T-helper 2 cell treated with Interferon-gamma antibody and Interleukin-4, amounts not matched to agents 100 ng/mL and 5 ng/mL, for 36 hours (primary cell): Measurements from ENCODE around the gene MTHFD1. TPM values are rescaled to one million over a fixed set of nuclear protein-coding genes. Genes with fewer than 3 reads are reported as not detected.

Source experiments
- total RNA-seq: library from RNA; stranded (reverse); gene quantifications from 2 replicates; pipeline ENCODE4 v1.2.3, GENCODE V29; 2022

MTHFD1 gene
- total RNA-seq, 1 donor from 2014 or later = 235 TPM

Other genes with a start within 250 kb of the MTHFD1 start
- gene ESR2, start 94.0 kb upstream of the MTHFD1 start, total RNA-seq = 0.25 and 0.55 TPM in 2 replicates
- gene AKAP5, start 77.1 kb downstream of the MTHFD1 start, total RNA-seq = 1.5 TPM in 2 replicates
- 26.6 and 26.9 TPM in 2 replicates for gene ZBTB25, start 115.5 kb downstream of the MTHFD1 start, total RNA-seq
- gene ZBTB1, start 116.4 kb downstream of the MTHFD1 start, total RNA-seq = 61.0 and 63.7 TPM in 2 replicates
- 3.6 and 3.8 TPM in 2 replicates for gene HSPA2, start 152.4 kb downstream of the MTHFD1 start, total RNA-seq
- gene PPP1R36, start 161.6 kb downstream of the MTHFD1 start, total RNA-seq = 0.16 and 0.25 TPM in 2 replicates